T-helper 1 cell treated with Interleukin-12 subunit alpha and Interleukin-12 subunit beta and Interleukin-4 antibody, amounts not matched to agents 30 μg/mL and 1 μg/mL, for 36 hours (primary cell): ENCODE data around the gene IL3.

ENCODE experiments used
- H3K27ac Mint-ChIP-seq: one replicate; pipeline ENCODE4 v1.8.0; 2021; ENCODE audit warnings: mild to moderate bottlenecking, mixed read lengths
- H3K27me3 Mint-ChIP-seq: one replicate; pipeline ENCODE4 v1.8.0; 2021; ENCODE audit warnings: low read depth, mixed read lengths
- H3K36me3 Mint-ChIP-seq: one replicate; pipeline ENCODE4 v1.8.0; 2021; ENCODE audit warnings: low read depth, mixed read lengths
- H3K4me1 Mint-ChIP-seq: one replicate; pipeline ENCODE4 v1.8.0; 2021; ENCODE audit warnings: low read depth, mixed read lengths
- H3K4me3 Mint-ChIP-seq: one replicate; pipeline ENCODE4 v1.8.0; 2021; ENCODE audit warnings: mild to moderate bottlenecking, moderate library complexity, mixed read lengths
- H3K9me3 Mint-ChIP-seq: one replicate; pipeline ENCODE4 v1.8.0; 2021; ENCODE audit warnings: mixed read lengths

The IL3 gene, protein sequence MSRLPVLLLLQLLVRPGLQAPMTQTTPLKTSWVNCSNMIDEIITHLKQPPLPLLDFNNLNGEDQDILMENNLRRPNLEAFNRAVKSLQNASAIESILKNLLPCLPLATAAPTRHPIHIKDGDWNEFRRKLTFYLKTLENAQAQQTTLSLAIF

DNA sequence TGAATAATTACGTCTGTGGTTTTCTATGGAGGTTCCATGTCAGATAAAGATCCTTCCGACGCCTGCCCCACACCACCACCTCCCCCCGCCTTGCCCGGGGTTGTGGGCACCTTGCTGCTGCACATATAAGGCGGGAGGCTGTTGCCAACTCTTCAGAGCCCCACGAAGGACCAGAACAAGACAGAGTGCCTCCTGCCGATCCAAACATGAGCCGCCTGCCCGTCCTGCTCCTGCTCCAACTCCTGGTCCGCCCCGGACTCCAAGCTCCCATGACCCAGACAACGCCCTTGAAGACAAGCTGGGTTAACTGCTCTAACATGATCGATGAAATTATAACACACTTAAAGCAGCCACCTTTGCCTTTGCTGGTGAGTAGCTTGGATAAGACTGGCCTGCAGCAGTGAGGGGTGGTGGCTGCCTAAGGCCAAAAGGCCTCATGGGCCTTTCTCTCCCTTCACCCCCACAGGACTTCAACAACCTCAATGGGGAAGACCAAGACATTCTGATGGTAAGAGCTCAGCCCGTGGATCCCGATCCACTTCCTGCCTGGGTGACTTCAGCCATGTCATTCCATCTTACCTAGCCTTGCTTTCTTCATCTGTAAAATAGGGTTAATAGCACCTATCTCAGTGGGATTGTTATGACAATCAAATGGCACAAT is at the start of gene IL3:
IL3 (plus strand) TSS at position 155 of the 661 bp plus-strand sequence; CDS start at position 207, 52 bp downstream.
- Mint-ChIP-seq H3K4me1 (peaks cover 59% of the 10 kb centered on the region), H3K9me3 (no peaks in the 10 kb centered on the region), H3K36me3 (peaks cover 3% of the 10 kb centered on the region), H3K27ac (no peak within 1 kb of the TSS), H3K4me3 (no peak within 1 kb of the TSS), H3K27me3 (peaks cover 9% of the 10 kb centered on the region)

DNA sequence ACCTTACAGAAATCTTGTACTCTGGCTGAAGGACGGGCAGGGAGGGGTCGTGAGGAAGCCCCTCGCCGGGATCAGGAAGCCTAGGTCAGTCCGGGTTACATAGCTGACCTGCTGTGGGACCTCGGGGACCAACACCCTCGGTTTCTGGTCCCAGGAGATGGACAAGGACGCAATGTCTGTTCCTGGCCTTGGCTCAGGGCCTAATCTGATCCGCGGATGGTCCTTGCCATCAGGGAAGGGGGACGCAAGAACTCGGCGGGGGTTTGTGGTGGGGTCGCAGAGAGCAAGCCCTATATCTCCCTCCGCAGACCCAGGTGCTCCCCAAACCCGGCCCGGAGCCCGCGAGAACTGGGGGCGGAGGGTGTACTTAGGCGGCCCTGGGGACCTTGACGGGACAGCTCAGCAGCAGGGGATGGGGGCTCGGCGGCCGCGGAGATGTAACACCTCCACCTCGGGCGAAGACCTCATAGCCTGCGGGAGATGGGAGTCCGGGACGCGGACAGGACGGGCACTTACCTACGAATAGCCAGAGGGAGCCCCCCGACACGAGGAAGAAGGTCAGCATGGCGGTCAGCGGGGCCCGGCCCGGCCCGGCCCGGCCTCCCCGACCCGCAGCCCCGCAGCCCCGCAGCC is 49.4 kb upstream of the IL3 start:
- H3K4me1 Mint-ChIP-seq = peaks cover 34% of the 10 kb centered on the region
- H3K36me3 Mint-ChIP-seq = peaks cover 2% of the 10 kb centered on the region
- H3K9me3 Mint-ChIP-seq = no peaks in the 10 kb centered on the region
- peak overlapping the region; percentile 14 for H3K27ac Mint-ChIP-seq
- H3K27me3 Mint-ChIP-seq = peaks cover 74% of the 10 kb centered on the region
- H3K4me3 Mint-ChIP-seq = peak overlapping the region; percentile 68

DNA sequence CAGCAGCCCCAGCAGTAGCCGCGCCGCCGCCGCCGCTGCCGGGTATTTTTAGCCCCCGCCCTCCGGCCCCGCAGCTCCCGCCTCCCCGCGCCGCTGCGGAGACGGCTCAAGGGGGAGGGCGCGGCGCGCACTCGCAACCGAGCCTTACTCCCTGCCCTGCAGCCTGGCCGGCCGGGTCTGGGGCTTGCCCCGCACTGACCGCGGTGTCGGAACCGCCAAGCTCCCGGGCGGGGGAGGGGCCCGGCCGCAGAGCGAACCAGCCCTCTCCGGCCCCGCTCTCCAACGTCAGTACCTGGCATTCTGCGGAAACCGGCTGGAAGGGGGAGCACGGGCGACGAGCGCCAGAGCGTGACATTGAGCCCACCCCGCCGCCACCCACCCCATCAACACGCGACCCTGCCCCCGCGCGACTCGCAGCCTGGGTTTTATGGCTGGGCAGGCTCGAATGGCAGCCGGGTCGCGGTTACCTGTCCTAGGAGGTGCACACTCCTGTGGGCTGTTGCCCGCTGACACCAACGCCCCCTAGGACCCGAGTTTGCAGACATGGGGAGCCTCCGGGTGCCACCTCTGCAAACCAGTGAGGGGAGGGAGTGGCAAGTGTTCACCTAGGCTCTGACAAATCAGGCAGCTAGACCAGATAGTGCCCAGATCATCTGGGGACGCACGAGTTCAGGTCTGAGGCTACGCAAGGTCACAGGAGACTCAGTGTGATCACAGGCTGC is 48.7 kb upstream of the IL3 start, which contains the start of gene ACSL6:
ACSL6 (minus strand) TSS at position 37 of the 722 bp plus-strand sequence. CDS start 105 bp downstream, outside the sequence.
- H3K4me3 Mint-ChIP-seq = peak within 1 kb of the TSS; percentile 68
- H3K36me3 Mint-ChIP-seq = peaks cover 2% of the 10 kb centered on the region
- H3K27ac Mint-ChIP-seq = peak within 1 kb of the TSS; percentile 14
- peaks cover 81% of the 10 kb centered on the region for H3K27me3 Mint-ChIP-seq
- H3K4me1 Mint-ChIP-seq = peaks cover 41% of the 10 kb centered on the region
- H3K9me3 Mint-ChIP-seq = no peaks in the 10 kb centered on the region

DNA sequence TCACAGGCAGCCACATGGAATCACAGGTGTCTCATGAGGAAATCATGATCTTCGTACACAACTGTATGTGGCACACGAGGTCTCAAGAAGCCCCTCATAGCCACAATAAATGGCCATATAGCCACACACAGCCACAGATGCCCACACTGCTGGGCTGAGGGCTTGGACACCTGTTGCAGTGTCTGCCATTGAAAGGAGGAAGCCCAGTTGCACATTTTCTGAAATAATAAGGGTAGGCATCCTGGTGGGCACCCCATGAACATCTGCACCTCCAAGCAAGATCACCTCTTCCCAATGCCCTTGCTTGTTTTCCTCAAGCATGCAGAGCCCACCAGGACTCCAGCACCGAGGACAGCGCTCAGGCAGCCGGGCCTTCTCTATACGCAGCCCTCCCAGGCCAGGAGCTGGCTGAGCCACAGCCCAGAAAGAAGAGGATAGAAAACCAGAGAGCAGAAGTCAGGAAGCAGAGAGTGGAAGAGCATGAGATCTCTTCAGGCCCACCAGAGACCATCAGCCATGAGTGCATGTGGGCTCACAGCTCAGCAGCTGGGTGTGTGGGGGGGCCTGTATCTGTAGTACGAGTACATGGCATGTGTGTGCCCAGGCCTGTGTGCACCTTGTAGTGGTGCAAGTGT is 48.0 kb upstream of the IL3 start:
- Mint-ChIP-seq H3K27me3 (peaks cover 88% of the 10 kb centered on the region), H3K4me3 (peak overlapping the region; percentile 35), H3K27ac (no peak overlapping the region), H3K9me3 (no peaks in the 10 kb centered on the region), H3K4me1 (peaks cover 46% of the 10 kb centered on the region), H3K36me3 (peaks cover 2% of the 10 kb centered on the region)

DNA sequence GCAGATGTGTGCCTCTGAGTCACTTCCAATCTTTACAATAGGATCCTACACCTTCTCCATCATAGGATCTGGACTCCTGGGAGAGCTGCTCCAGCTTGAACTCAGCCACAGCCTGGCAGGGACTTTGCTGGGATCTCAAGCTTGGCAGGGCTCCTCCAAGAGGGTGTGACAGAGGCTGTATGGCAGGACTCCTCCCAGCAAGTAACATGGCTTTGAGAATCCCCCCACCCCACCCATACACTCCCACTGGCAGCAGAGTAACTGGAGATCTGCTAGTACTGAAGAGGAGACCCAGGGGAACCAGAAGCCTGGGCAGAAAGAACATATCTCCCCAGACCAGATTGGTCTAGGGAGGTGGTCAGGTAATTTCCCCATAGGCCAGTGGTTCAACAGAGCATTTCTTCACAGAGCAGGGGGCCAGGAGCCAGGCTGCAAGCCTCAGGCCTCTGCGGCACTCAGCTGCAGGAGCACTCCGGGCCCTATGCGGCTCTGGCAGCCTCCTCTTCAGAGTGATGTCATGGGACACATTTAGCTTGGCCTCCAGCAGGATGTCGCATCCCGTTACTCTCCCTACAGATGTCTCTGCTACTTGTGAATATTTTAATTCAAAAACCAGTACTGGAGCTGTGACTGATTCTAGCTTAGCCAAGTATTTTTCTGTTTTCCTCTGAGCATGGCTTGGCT is 47.3 kb upstream of the IL3 start:
- Mint-ChIP-seq H3K27me3 (peaks cover 92% of the 10 kb centered on the region), H3K4me1 (peaks cover 49% of the 10 kb centered on the region), H3K36me3 (peaks cover 2% of the 10 kb centered on the region), H3K9me3 (no peaks in the 10 kb centered on the region), H3K4me3 (no peak overlapping the region), H3K27ac (peak overlapping the region; percentile 10)

DNA sequence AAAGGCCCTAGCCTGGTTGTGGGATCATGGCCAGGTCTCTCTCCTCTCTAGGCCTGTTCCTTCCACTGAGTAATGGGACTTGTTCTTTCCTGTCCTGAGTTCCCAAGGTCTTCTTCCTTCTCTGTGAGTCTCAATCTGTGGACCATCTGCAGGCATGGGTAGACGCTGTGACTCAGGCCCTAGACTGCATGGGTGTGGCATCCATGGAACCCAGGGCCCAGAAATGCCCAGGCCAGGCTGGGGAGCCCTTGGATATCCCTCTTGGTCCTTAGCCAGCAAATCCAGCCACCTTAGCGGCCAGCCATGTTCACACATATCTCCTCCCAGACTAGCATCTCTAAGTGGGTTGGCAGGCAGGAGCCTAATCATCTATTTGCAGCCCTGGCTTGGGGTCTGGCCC is 46.7 kb upstream of the IL3 start:
- Mint-ChIP-seq H3K27ac (peak overlapping the region; percentile 10), H3K4me1 (peaks cover 49% of the 10 kb centered on the region), H3K36me3 (peaks cover 2% of the 10 kb centered on the region), H3K27me3 (peaks cover 87% of the 10 kb centered on the region), H3K9me3 (no peaks in the 10 kb centered on the region), H3K4me3 (no peak overlapping the region)

GRCh38 chr5:132016721-132017250 is 43.7 kb upstream of the IL3 start:
- H3K27me3 Mint-ChIP-seq = peaks cover 70% of the 10 kb centered on the region
- H3K27ac Mint-ChIP-seq = no peak overlapping the region
- H3K9me3 Mint-ChIP-seq = no peaks in the 10 kb centered on the region
- H3K4me1 Mint-ChIP-seq = peaks cover 55% of the 10 kb centered on the region
- peaks cover 2% of the 10 kb centered on the region for H3K36me3 Mint-ChIP-seq
- H3K4me3 Mint-ChIP-seq = no peak overlapping the region

DNA sequence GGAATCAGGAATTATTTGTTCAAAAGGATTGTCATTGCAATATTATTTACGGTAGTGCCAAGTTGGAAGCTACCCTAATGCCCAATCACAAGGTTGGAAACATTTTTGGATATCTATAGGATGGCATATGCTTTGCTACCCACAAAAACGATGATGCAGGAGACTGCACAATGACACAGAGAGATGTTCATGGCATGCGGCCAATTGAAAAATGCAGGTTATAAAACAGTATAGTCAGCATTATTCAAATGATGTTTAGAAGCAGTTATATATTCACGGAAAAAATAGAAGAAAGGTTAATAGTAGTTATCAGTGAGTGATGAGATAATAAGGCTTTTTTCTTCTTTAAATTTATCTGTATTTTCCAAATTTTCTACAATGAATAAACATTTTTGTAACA is 43.1 kb upstream of the IL3 start:
- peaks cover 2% of the 10 kb centered on the region for H3K36me3 Mint-ChIP-seq
- no peaks in the 10 kb centered on the region for H3K9me3 Mint-ChIP-seq
- peaks cover 67% of the 10 kb centered on the region for H3K27me3 Mint-ChIP-seq
- H3K27ac Mint-ChIP-seq = no peak overlapping the region
- peaks cover 56% of the 10 kb centered on the region for H3K4me1 Mint-ChIP-seq
- no peak overlapping the region for H3K4me3 Mint-ChIP-seq

GRCh38 chr5:132017738-132018625 is 42.5 kb upstream of the IL3 start:
- peaks cover 3% of the 10 kb centered on the region for H3K36me3 Mint-ChIP-seq
- H3K27me3 Mint-ChIP-seq = peaks cover 60% of the 10 kb centered on the region
- peak overlapping the region; percentile 65 for H3K27ac Mint-ChIP-seq
- peak overlapping the region; percentile 22 for H3K4me3 Mint-ChIP-seq
- no peaks in the 10 kb centered on the region for H3K9me3 Mint-ChIP-seq
- peaks cover 57% of the 10 kb centered on the region for H3K4me1 Mint-ChIP-seq

- Mint-ChIP-seq H3K27ac (peak overlapping the region; percentile 96), H3K9me3 (no peaks in the 10 kb centered on the region), H3K27me3 (peaks cover 48% of the 10 kb centered on the region), H3K4me1 (peaks cover 61% of the 10 kb centered on the region), H3K36me3 (peaks cover 2% of the 10 kb centered on the region), H3K4me3 (peak overlapping the region; percentile 4)
Measured at GRCh38 chr5:132019337-132019736, 41.1 kb upstream of the IL3 start.

- peaks cover 61% of the 10 kb centered on the region for H3K4me1 Mint-ChIP-seq
- peak overlapping the region; percentile 96 for H3K27ac Mint-ChIP-seq
Measured at GRCh38 chr5:132019857-132020555, 40.4 kb upstream of the IL3 start.

DNA sequence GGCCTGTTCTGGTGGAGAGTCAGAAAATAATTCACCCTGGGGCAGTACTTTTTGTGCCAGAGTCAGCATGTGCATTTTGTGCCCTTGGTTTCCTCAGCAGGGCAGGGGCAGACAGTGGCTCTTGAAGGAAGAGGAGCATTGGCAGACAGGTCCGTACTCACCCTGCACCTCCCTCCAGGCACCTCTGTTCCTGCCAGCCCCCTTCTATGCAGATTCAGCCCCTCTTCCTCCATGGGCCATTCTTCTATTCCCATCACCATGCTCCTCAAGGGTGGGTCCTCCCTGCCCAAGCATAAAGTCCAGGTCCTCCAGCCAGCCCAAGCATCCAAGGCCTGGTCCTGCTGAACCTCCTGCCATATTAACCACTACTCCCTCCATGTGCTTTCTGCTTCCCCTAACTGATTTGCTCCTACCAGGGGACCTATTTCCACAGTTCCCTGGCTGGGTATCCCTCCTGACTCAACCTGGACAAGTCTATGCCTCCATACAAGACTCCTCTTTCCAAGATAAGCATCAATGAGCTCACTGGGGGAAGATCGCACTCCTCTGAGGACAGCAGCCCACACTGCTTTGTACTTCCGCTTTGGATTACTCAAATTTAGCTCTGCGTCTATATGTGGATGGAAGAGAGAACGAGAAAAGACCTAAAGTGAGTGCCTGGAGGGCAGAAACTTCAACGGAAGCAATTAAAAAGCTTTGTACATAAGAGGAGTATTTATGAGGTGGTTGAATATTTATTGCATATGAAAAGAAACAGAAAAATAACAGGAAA is 39.7 kb upstream of the IL3 start:
- Mint-ChIP-seq H3K36me3 (peaks cover 2% of the 10 kb centered on the region), H3K4me1 (peaks cover 61% of the 10 kb centered on the region), H3K27me3 (peaks cover 34% of the 10 kb centered on the region), H3K27ac (peak overlapping the region; percentile 96), H3K4me3 (peak overlapping the region; percentile 66), H3K9me3 (no peaks in the 10 kb centered on the region)

More at GRCh38 chr5:132019857-132020555, 40.4 kb upstream of the IL3 start:
- Mint-ChIP-seq H3K27me3 (peaks cover 41% of the 10 kb centered on the region), H3K4me3 (peak overlapping the region; percentile 66), H3K36me3 (peaks cover 2% of the 10 kb centered on the region), H3K9me3 (no peaks in the 10 kb centered on the region)
